H9 (cell line): ENCODE data around the gene INSR. TPM values are rescaled to one million over a fixed set of nuclear protein-coding genes. Genes with fewer than 3 reads are reported as not detected.
A peak's percentile ranks its signal among the peaks of the same experiment; 100 is the strongest.

Source experiments
- DNase-seq: peaks from one replicate; pipeline ENCODE4 v3.0.0-alpha.2; 2017
- H2AFZ ChIP-seq: one replicate; pipeline ENCODE4 v1.6.1; 2013; ENCODE audit warnings: mild to moderate bottlenecking, low read length, control low read depth, moderate library complexity
- H2AK5ac ChIP-seq: 2 replicates; pipeline ENCODE4 v1.6.1; 2013; ENCODE audit warnings: low read length, control low read depth, mixed read lengths; ENCODE audit not compliant: insufficient read length
- H2BK120ac ChIP-seq: one replicate; pipeline ENCODE4 v1.6.1; 2013; ENCODE audit warnings: low read depth, mild to moderate bottlenecking, low read length, control low read depth, inconsistent platforms; ENCODE audit not compliant: poor library complexity, severe bottlenecking
- H2BK12ac ChIP-seq: 2 replicates; pipeline ENCODE4 v1.6.1; 2013; ENCODE audit warnings: low read length, control low read depth, mixed read lengths, low read depth; ENCODE audit not compliant: insufficient read length
- H2BK15ac ChIP-seq: 2 replicates; pipeline ENCODE4 v1.6.1; 2013; ENCODE audit warnings: low read depth, low read length, control low read depth
- H2BK20ac ChIP-seq: one replicate; pipeline ENCODE4 v1.6.1; 2013; ENCODE audit warnings: low read depth, mild to moderate bottlenecking, low read length, control low read depth, inconsistent platforms; ENCODE audit not compliant: poor library complexity, severe bottlenecking
- H2BK5ac ChIP-seq: 2 replicates; pipeline ENCODE4 v1.6.1; 2013; ENCODE audit warnings: low read length, control low read depth, mixed read lengths; ENCODE audit not compliant: insufficient read length
- H3K14ac ChIP-seq: 2 replicates; pipeline ENCODE4 v1.6.1; 2013; ENCODE audit warnings: low read length, control low read depth; ENCODE audit not compliant: insufficient read depth
- H3K18ac ChIP-seq: 2 replicates; pipeline ENCODE4 v1.6.1; 2013; ENCODE audit warnings: low read depth, mild to moderate bottlenecking, mixed read lengths, low read length, control low read depth; ENCODE audit not compliant: insufficient read length
- H3K23ac ChIP-seq: 2 replicates; pipeline ENCODE4 v1.6.1; 2013; ENCODE audit warnings: low read length, control low read depth, mixed read lengths, low read depth; ENCODE audit not compliant: insufficient read length
- H3K23me2 ChIP-seq: 2 replicates; pipeline ENCODE4 v1.6.1; 2013; ENCODE audit warnings: low read depth, mild to moderate bottlenecking, mixed read lengths, low read length, control low read depth; ENCODE audit not compliant: insufficient read length, poor library complexity, severe bottlenecking
- H3K27ac ChIP-seq: 2 replicates; pipeline ENCODE4 v1.5.1; 2013; ENCODE audit warnings: low read length, control low read depth, mixed read lengths, low read depth; ENCODE audit not compliant: insufficient read length
- H3K27me3 ChIP-seq: 2 replicates; pipeline ENCODE4 v1.6.1; 2013; ENCODE audit warnings: low read length, control low read depth, inconsistent platforms; ENCODE audit not compliant: insufficient read depth
- H3K4ac ChIP-seq: 2 replicates; pipeline ENCODE4 v1.6.1; 2013; ENCODE audit warnings: low read depth, mild to moderate bottlenecking, control low read depth, inconsistent platforms, low read length, moderate library complexity
- H3K4me1 ChIP-seq: 2 replicates; pipeline ENCODE4 v1.6.1; 2013; ENCODE audit warnings: low read length, control low read depth, inconsistent platforms; ENCODE audit not compliant: insufficient read depth
- H3K4me2 ChIP-seq: 2 replicates; pipeline ENCODE4 v1.6.1; 2013; ENCODE audit warnings: low read length, control low read depth, mixed read lengths; ENCODE audit not compliant: insufficient read length, insufficient read depth
- H3K56ac ChIP-seq: 2 replicates; pipeline ENCODE4 v1.6.1; 2013; ENCODE audit warnings: low read depth, mild to moderate bottlenecking, mixed read lengths, low read length, control low read depth; ENCODE audit not compliant: insufficient read length
- H3K79me1 ChIP-seq: 2 replicates; pipeline ENCODE4 v1.6.1; 2013; ENCODE audit warnings: low read depth, mild to moderate bottlenecking, moderate library complexity, low read length, control low read depth, inconsistent platforms; ENCODE audit not compliant: insufficient read depth, poor library complexity, severe bottlenecking
- H3K79me2 ChIP-seq: 2 replicates; pipeline ENCODE4 v1.6.1; 2013; ENCODE audit warnings: low read length, control low read depth, inconsistent platforms; ENCODE audit not compliant: insufficient read depth
- H3K9ac ChIP-seq: 2 replicates; pipeline ENCODE4 v1.6.1; 2013; ENCODE audit warnings: low read length, control low read depth, mixed read lengths; ENCODE audit not compliant: insufficient read length; ENCODE audit errors: extremely low read depth
- H3K9me3 ChIP-seq: one replicate; pipeline ENCODE4 v1.6.1; 2013; ENCODE audit warnings: low read depth, low read length, inconsistent platforms; ENCODE audit not compliant: control insufficient read depth
- H3T11ph ChIP-seq: one replicate; pipeline ENCODE4 v1.6.1; 2013; ENCODE audit warnings: mild to moderate bottlenecking, low read length, control low read depth, inconsistent platforms
- H4K20me1 ChIP-seq: one replicate; pipeline ENCODE4 v1.6.1; 2013; ENCODE audit not compliant: control insufficient read depth, insufficient read length, insufficient read depth
- H4K5ac ChIP-seq: 2 replicates; pipeline ENCODE4 v1.6.1; 2013; ENCODE audit warnings: low read depth, mild to moderate bottlenecking, mixed read lengths, low read length, control low read depth; ENCODE audit not compliant: insufficient read length
- H4K8ac ChIP-seq: replicated peaks from 2 replicates; pipeline ENCODE4 v1.6.1; 2013; ENCODE audit warnings: low read length, control low read depth, mixed read lengths, low read depth; ENCODE audit not compliant: insufficient read length
- H4K91ac ChIP-seq: 2 replicates; pipeline ENCODE4 v1.6.1; 2013; ENCODE audit warnings: low read depth, mild to moderate bottlenecking, moderate library complexity, mixed read lengths, low read length, control low read depth; ENCODE audit not compliant: insufficient read length
- H3K27ac Mint-ChIP-seq, 3 experiments: 2 replicates in 2 of 3; 3 replicates in 1 of 3; pipeline ENCODE4 v1.8.0; 2020 to 2021; ENCODE audit warnings: mixed read lengths in 3 of 3, mild to moderate bottlenecking in 1 of 3, moderate library complexity in 1 of 3
- H3K27me3 Mint-ChIP-seq: 2 replicates; pipeline ENCODE4 v1.8.0; 2021; ENCODE audit warnings: low read depth, mild to moderate bottlenecking, moderate library complexity, mixed read lengths
- H3K36me3 Mint-ChIP-seq, 3 experiments: 2 replicates in 2 of 3; 3 replicates in 1 of 3; pipeline ENCODE4 v1.8.0; 2020 to 2021; ENCODE audit warnings: low read depth in 3 of 3, mixed read lengths in 3 of 3; ENCODE audit not compliant: insufficient read depth in 1 of 3
- H3K4me1 Mint-ChIP-seq, 2 experiments: 2 replicates each; pipeline ENCODE4 v1.8.0; 2020; ENCODE audit warnings: mixed read lengths in 2 of 2
- H3K4me3 Mint-ChIP-seq, 2 experiments: 2 replicates in 1 of 2; 3 replicates in 1 of 2; pipeline ENCODE4 v1.8.0; 2020 to 2021; ENCODE audit warnings: mild to moderate bottlenecking in 2 of 2, mixed read lengths in 2 of 2, moderate library complexity in 1 of 2
- H3K9me3 Mint-ChIP-seq, 2 experiments: 2 replicates in 1 of 2; 3 replicates in 1 of 2; pipeline ENCODE4 v1.8.0; 2020; ENCODE audit warnings: mild to moderate bottlenecking in 2 of 2, mixed read lengths in 2 of 2, moderate library complexity in 1 of 2
- CTCF ChIP-seq: fragments of 200-600 bp; sonication (generic); conservative IDR thresholded peaks from 3 replicates; pipeline ENCODE4 v1.8.0; 2021; ENCODE audit warnings: antibody characterized with exemption, mild to moderate bottlenecking
- WGBS: extraction: QIAGEN DNeasy Blood & Tissue Kit; methylation state at CpG from one replicate; pipeline ENCODE4 v1.1.7; 2013; ENCODE audit warnings: missing lambda C conversion rate, low lambda C conversion rate, mixed read lengths; ENCODE audit not compliant: insufficient read length; ENCODE audit errors: extremely low coverage; 5-methylcytosine and 5-hydroxymethylcytosine counted together
- total RNA-seq: library from RNA; stranded (reverse); gene quantifications from 2 replicates; pipeline ENCODE4 v1.2.1, GENCODE V29; 2021

The INSR gene
- total RNA-seq, 1 experiment from 2014 or later: 39.8 TPM

GRCh38 chr19:7153022-7153421 is 141.2 kb downstream of the INSR start:
- H3K79me2 ChIP-seq: no peaks in the 10 kb centered on the region
- peak overlapping the region; percentile 14 for H4K8ac ChIP-seq
- no peak overlapping the region for H3K4me2 ChIP-seq
- no peak overlapping the region for H2BK5ac ChIP-seq
- no peaks in the 10 kb centered on the region for H3K9me3 ChIP-seq
- Mint-ChIP-seq H3K4me3 (no peak overlapping the region), H3K36me3 (peaks cover 6 to 21% (median 16%) of the 10 kb centered on the region in 3 experiments; a peak in 6 of 7 replicates), H3K27ac (peak overlapping the region in 1 of 3 experiments; percentile 5; a peak in 2 of 7 replicates), H3K27me3 (no peaks in the 10 kb centered on the region; the same call in 1 of the 2 replicates), H3K9me3 (no peaks in the 10 kb centered on the region; a peak in 1 of 5 replicates), H3K4me1 (no peaks in the 10 kb centered on the region)
- H3K27ac ChIP-seq: no peak overlapping the region
- peaks cover 3% of the 10 kb centered on the region for H4K20me1 ChIP-seq
- no peak overlapping the region for H2BK12ac ChIP-seq
- no peak overlapping the region for H2BK15ac ChIP-seq
- H2AFZ ChIP-seq: no peak overlapping the region
- no peak overlapping the region; the same call in 1 of the 2 replicates for H3K14ac ChIP-seq
- no peaks in the 10 kb centered on the region for H3K27me3 ChIP-seq
- 97% methylated on average over 4 of the region's 5 CpGs for WGBS
- no peaks in the 10 kb centered on the region for H3K23me2 ChIP-seq
- H2BK120ac ChIP-seq: no peak overlapping the region
- H3K18ac ChIP-seq: peak overlapping the region; percentile 36
- DNase-seq: peak; percentile 35
- H3K56ac ChIP-seq: no peak overlapping the region
- TF ChIP-seq CTCF: no peak
- peak overlapping the region; percentile 29 for H4K5ac ChIP-seq
- H2BK20ac ChIP-seq: no peak overlapping the region
- no peak overlapping the region for H3K9ac ChIP-seq
- H2AK5ac ChIP-seq: no peak overlapping the region
- H3T11ph ChIP-seq: no peak overlapping the region
- no peak overlapping the region for H4K91ac ChIP-seq
- H3K23ac ChIP-seq: peak overlapping the region; percentile 0
- H3K4ac ChIP-seq: no peak overlapping the region
- H3K4me1 ChIP-seq: no peaks in the 10 kb centered on the region
- no peaks in the 10 kb centered on the region for H3K79me1 ChIP-seq
